Measurements from ENCODE around the gene BIRC5.
"Not testable (repeated sequence)": the region's sequence is repeated elsewhere in the genome, so short reads cannot be mapped to it uniquely, and the experiment has no call there.

The BIRC5 gene

DNA sequence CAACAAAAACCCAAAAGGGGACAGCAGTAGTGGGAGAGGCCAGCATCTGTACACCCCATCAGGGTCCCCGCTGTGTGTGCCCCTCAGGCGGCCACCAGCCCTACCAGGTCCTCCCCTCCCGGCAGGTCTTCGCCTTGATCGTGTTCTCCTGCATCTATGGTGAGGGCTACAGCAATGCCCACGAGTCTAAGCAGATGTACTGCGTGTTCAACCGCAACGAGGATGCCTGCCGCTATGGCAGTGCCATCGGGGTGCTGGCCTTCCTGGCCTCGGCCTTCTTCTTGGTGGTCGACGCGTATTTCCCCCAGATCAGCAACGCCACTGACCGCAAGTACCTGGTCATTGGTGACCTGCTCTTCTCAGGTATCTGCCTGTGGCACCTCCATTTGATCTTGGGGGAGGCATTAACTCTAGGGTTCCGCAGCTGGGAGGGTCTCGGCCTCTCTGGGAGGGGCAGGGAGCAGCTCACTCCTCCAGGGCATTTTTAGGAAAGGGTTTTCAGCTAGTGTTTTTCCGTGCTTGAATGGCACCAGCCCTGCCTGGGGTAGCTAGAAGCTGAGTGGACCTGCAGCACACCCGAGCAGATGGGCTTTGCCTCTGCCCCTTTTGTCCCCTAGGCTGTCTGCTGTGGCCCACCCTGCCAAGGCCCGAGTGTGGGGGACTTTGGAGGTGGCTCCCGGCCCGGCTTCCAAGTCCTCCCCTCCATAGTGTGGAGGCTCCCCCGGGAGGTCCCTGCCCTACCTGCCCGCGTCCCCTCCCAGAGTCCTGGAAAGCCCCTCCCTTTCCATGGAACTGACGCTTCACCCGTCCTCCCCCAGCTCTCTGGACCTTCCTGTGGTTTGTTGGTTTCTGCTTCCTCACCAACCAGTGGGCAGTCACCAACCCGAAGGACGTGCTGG lies 43.1 kb upstream of the BIRC5 start:
- DNase-seq (ENCODE audit: low read depth): no peak
- TF ChIP-seq, protein P1, sequence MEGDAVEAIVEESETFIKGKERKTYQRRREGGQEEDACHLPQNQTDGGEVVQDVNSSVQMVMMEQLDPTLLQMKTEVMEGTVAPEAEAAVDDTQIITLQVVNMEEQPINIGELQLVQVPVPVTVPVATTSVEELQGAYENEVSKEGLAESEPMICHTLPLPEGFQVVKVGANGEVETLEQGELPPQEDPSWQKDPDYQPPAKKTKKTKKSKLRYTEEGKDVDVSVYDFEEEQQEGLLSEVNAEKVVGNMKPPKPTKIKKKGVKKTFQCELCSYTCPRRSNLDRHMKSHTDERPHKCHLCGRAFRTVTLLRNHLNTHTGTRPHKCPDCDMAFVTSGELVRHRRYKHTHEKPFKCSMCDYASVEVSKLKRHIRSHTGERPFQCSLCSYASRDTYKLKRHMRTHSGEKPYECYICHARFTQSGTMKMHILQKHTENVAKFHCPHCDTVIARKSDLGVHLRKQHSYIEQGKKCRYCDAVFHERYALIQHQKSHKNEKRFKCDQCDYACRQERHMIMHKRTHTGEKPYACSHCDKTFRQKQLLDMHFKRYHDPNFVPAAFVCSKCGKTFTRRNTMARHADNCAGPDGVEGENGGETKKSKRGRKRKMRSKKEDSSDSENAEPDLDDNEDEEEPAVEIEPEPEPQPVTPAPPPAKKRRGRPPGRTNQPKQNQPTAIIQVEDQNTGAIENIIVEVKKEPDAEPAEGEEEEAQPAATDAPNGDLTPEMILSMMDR (conservative IDR thresholded peaks at IDR 0.05; ENCODE audit: control insufficient read depth, insufficient read depth, low read depth, low read length): no peak
- no peak overlapping the region for H3K4me3 ChIP-seq (ENCODE audit: control insufficient read depth, low read depth, low read length)

DNA sequence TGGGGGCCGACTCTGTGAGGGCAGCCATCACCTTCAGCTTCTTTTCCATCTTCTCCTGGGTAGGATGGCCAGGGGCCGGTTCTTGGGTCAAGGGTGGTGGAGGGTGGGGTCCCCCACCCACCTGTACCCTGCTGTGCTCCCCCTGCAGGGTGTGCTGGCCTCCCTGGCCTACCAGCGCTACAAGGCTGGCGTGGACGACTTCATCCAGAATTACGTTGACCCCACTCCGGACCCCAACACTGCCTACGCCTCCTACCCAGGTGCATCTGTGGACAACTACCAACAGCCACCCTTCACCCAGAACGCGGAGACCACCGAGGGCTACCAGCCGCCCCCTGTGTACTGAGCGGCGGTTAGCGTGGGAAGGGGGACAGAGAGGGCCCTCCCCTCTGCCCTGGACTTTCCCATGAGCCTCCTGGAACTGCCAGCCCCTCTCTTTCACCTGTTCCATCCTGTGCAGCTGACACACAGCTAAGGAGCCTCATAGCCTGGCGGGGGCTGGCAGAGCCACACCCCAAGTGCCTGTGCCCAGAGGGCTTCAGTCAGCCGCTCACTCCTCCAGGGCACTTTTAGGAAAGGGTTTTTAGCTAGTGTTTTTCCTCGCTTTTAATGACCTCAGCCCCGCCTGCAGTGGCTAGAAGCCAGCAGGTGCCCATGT lies 42.3 kb upstream of the BIRC5 start:
- DNase-seq (ENCODE audit: low read depth); H3K4me3 ChIP-seq (ENCODE audit: control insufficient read depth, low read depth, low read length): not testable (repeated sequence)

DNA sequence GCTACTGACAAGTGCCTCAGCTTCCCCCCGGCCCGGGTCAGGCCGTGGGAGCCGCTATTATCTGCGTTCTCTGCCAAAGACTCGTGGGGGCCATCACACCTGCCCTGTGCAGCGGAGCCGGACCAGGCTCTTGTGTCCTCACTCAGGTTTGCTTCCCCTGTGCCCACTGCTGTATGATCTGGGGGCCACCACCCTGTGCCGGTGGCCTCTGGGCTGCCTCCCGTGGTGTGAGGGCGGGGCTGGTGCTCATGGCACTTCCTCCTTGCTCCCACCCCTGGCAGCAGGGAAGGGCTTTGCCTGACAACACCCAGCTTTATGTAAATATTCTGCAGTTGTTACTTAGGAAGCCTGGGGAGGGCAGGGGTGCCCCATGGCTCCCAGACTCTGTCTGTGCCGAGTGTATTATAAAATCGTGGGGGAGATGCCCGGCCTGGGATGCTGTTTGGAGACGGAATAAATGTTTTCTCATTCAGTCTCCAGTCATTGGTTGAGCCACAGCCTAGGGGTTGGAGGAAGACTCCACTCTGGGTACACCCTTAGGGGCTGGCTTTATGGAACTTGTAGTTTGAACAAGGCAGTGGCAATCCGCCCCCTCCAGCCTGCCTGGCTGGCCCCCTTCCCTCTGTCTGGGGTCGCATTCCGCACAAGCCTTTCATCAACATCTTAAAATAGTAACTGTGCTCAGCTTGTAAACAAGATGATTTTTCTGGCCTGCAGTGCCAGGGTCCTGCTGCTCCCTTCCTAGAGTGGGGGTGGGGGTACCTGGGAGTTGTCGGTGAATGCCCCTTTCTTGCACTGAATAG lies 41.6 kb upstream of the BIRC5 start:
- TF ChIP-seq, protein P1 (conservative IDR thresholded peaks at IDR 0.05; ENCODE audit: control insufficient read depth, insufficient read depth, low read depth, low read length): no peak
- no peak overlapping the region for H3K4me3 ChIP-seq (ENCODE audit: control insufficient read depth, low read depth, low read length)
- no peak for DNase-seq (ENCODE audit: low read depth)

DNA sequence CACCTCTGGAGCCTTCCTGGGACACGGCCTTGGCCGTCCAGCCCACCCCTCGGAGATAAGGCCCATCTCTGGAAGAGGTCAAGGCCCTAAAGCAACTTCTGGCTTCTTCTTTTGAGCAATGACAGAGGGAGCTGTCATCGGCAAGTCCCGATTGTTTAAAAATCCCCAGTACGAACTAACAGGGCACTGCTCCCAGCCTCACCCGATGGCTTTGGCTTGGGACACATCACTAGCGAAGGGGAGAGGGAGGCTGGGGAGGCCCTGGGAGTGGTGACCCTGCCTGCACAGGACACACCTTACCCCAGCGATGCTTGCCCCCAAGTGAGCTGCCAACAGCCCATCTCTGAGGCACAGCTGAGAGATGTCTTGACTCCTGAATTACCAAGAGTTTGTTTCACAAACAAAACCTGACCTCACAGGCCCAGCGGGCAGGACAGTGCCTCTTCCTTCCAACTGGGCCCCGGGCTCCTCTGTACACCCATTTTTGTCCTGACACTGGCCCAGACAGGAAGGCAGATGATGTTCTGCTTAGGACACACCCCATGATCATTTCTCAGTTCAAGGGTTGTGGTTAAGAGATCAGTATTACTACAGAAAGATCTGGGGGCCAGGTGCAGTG lies 40.8 kb upstream of the BIRC5 start:
- no peak for DNase-seq (ENCODE audit: low read depth)
- TF ChIP-seq, protein P1 (conservative IDR thresholded peaks at IDR 0.05; ENCODE audit: control insufficient read depth, insufficient read depth, low read depth, low read length): no peak
- H3K4me3 ChIP-seq (ENCODE audit: control insufficient read depth, low read depth, low read length): no peak overlapping the region

DNA sequence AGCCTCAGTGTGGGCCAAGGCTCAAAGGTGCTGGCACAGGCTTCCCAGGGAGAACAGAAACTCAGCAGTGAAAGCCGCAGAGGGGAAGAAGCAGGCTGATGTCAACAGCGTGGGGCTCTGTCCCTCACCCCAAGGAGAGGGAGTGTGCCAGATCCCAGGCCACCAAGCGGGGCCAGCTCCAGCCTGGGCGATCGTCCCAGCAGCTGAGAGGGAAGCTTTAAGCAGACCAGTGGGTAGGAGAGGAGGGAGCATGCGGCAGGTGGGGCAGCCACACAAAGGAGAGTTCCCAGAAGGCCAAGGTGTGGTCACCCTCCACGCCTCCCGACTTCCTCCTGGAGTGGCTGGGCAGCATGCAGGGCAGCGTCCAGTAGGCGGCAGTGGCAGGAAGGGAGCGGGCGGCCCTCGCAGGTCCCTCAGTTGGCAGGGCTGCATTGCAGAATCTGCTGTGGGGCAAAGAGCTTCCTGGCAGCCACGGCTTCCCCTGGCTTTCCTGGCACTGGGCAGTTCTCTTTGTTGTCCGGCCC lies 39.6 kb upstream of the BIRC5 start:
- no peak overlapping the region for H3K4me3 ChIP-seq (ENCODE audit: control insufficient read depth, low read depth, low read length)
- TF ChIP-seq, protein P1 (conservative IDR thresholded peaks at IDR 0.05; ENCODE audit: control insufficient read depth, insufficient read depth, low read depth, low read length): no peak
- no peak for DNase-seq (ENCODE audit: low read depth)

DNA sequence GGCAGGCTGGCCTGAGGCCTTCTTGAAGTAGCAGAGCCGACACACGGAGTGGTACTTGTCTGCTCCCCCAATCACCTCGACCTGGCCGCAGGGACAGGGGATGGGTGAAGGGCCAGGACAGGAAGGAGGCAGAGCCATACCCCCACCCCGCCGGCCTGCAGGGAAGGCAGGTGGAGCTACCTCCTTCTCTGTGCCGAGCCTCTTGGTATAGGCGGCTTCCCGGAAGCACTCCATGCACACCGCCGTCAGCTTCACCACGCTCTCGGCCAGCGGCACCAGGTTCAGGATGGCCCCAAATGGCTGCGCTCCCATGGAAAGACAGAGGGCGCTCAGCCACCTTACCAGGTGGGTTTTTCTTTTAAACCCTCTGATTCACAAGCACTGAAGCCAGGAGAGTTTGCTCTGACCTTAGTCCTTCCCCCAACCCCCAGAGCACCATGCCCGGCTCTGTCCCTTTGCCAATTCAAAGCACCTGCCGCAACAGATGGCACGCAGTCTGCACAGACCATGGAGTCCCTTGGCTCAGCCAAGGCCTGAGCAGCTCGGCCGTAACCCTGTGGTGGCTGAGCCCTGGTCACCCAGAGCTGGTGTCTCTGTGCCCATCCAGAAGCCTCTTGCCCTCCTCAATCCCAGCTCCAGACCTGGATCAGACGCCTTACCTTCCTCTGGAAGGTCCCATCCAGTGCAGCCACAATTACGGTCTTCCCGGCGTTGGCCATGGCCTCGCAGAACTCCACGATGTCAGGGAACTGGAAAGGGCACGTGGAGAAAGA lies 39.0 kb upstream of the BIRC5 start:
- TF ChIP-seq, protein P1 (conservative IDR thresholded peaks at IDR 0.05; ENCODE audit: control insufficient read depth, insufficient read depth, low read depth, low read length): no peak
- DNase-seq (ENCODE audit: low read depth): no peak
- no peak overlapping the region for H3K4me3 ChIP-seq (ENCODE audit: control insufficient read depth, low read depth, low read length)

All from fibroblast of mammary gland (primary cell).